ENCODE data around the gene TMEM243.

- no peak for TF ChIP-seq CTCF (IDR thresholded peaks at IDR 0.05; ENCODE audit: low read depth, low read length)
- no peak for TF ChIP-seq EZH2phosphoT487 (IDR thresholded peaks at IDR 0.05; ENCODE audit: low read depth)
Measured at GRCh38 chr7:87206361-87206760, 13.2 kb downstream of the TMEM243 start.
